Renal cortical epithelial cell (primary cell): ENCODE data around the gene PPP1R13B. TPM values are rescaled to one million over a fixed set of nuclear protein-coding genes. Genes with fewer than 3 reads are reported as not detected.

Experiments
- DNase-seq: peaks from one replicate; pipeline ENCODE4 v3.0.0-alpha.2; 2011; ENCODE audit warnings: low read depth
- total RNA-seq: library from RNA; depleted of rRNA; stranded (reverse); fragments of >200 nt; gene quantifications from 2 replicates; pipeline ENCODE4 v1.2.3, GENCODE V29; 2014

The PPP1R13B gene
- total RNA-seq, 1 donor from 2014 or later, result 18.5 TPM

DNA sequence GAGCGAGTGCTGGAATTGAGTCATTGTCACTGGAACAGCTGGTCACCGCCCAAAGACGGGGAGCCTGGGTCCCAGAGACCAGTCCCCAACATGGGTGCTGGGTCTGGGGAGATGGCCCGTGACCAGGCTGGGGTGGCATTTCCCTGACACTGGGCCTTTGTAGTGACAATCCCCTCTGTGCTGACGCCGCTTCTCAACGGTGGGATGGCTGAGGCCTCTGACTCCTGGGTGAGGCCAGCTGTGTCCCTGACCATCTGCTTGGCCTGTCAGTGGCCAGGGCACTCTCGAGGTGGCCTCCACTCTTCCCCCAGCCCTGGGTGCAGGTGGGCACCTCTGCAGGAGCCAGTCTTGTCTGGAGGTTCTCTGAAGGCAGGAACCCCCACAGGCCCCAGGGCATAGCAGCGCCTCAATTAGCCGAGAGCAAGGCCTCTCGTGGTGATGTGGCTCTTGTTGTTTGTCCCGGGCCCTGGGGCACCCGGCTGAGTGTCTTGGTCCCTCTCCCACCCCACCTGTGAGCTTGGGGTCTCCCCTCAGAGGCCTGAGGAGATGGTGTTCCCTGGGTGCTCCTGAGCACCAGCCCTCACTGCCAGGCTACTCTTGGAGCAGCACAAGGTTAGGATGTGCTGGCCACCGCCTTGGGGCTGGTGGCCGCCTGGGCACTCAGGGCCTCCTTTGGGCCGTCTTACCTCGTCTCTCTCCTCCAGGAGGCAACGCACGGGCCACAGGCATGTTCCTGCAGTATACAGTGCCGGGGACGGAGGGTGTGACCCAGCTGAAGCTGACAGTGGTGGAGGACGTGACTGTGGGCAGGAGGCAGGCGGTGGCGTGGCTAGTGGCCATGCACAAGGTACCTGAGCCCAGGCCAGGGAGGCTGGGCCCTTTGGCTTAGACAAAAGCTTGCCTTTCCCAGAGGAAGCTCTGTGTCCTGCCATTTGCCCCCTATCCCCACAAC is 115.2 kb downstream of the PPP1R13B start:
- DNase-seq, result no peak

GRCh38 chr14:103731481-103731880 is 115.9 kb downstream of the PPP1R13B start:
- no peak for DNase-seq

DNA sequence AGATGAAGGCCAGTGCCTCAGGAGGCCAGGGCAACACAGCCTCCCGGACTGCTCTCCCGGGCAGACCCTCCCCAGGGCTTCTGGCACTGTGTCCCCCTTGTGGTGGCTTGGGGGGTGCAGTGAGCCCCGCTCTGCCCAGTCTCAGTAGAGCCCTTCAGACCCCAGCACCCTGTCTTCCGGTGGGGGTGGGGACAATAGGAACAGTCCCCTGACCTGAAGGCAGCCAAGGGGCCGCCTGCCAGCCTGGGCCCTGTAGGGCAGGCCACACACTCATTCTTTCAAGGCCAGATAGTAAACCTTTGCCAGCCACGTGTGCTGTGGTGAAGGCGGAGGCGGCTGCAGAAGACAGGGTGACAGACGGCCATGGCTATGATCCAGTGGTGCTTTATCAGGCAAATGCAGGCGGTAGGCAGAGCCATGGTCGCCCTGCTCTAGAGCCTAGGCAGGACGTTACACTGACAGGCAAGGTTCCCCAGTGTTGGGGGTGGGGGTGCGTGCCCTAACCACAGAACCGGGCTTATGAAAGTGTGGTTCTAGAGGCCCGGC is 116.8 kb downstream of the PPP1R13B start:
- no peak for DNase-seq

GRCh38 chr14:103729496-103730448 is 117.6 kb downstream of the PPP1R13B start:
- DNase-seq, result no peak

DNA sequence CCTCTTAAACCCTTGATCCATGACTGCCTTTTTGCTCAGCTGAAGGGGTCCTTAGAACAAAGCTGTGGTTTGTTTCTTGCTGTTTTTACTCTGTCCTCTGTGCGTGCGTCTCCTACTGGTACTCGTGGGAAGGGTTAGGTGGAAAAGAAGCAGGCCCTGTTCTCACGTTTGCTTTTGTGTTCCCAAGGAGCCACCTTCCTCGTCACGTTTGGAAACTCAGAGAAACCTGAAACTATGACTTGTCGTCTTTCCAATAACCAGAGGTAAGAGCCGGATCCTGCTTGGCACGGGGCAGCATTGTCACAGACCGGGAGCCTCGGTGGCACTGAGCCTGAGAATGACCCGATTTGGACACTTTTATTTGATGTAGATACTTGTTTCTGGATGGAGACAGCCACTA is 118.7 kb downstream of the PPP1R13B start:
- DNase-seq, result no peak

GRCh38 chr14:103728141-103728540 is 119.2 kb downstream of the PPP1R13B start:
- no peak for DNase-seq

GRCh38 chr14:103727313-103727980 is 119.9 kb downstream of the PPP1R13B start:
- DNase-seq, result no peak

DNA sequence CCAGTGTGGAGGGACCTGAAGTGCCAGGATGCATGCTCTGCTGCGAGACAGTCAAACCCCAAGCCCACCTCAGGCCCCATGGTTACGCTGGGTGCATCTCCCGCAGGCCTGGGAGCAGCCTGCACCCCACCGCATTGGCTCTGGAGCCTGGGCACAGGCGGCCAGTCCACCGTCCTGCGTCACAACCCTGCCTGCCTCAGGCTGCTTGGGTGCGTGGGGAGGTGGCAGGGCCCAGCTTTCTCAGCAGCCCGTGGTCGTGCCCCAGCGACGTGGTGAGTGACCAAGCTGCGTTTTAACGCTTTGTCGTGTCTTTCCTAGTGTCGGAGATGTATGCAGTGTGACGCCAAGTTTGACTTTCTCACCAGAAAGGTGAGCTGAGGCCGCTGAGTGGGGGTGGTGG is 120.9 kb downstream of the PPP1R13B start:
- no peak for DNase-seq

GRCh38 chr14:103725739-103726395 is 121.5 kb downstream of the PPP1R13B start:
- no peak for DNase-seq

- no peak for DNase-seq
Observed at GRCh38 chr14:103725001-103725682, 122.2 kb downstream of the PPP1R13B start.

DNA sequence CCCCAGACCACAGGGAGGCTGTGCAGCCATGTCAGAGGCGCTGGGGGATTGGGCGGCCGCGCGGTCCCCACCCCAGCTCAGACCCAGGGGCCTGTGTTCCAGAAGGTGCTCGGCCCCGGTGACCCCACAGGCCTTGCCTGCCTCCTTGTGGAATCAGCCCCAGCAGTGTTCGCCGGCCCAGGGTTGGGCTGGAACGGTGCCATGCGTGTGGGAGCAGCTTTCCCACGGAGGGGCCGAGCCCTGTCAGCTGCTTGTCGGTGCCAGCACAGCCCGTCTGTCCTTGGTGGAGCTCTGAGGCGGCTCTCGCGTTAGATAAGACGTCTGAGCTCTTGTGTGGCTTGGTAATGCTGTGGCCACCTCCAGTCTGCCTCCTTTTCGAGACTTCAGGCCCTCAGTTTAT is 123.3 kb downstream of the PPP1R13B start:
- no peak for DNase-seq

DNA sequence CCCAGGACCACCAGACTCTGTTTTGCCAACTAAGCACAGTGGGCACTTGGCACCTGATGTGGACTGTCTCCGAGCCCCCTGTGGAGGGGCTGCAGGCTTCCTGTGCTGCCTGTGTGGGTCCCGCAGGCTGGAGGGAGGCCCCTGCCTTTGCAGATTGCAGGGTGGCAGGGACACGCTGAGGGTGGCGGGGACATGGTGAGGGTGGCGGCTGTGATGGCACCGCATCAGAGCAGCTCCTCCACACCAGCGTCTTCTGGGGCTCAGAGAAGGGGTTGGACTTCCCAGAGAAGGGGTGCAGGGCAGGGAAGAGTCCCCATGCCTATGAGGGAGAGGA is 123.7 kb downstream of the PPP1R13B start:
- no peak for DNase-seq

- DNase-seq, result peak; percentile 75
Observed at GRCh38 chr14:103721334-103722120, 125.8 kb downstream of the PPP1R13B start.

- no peak for DNase-seq
Observed at GRCh38 chr14:103719751-103720150, 127.6 kb downstream of the PPP1R13B start.

DNA sequence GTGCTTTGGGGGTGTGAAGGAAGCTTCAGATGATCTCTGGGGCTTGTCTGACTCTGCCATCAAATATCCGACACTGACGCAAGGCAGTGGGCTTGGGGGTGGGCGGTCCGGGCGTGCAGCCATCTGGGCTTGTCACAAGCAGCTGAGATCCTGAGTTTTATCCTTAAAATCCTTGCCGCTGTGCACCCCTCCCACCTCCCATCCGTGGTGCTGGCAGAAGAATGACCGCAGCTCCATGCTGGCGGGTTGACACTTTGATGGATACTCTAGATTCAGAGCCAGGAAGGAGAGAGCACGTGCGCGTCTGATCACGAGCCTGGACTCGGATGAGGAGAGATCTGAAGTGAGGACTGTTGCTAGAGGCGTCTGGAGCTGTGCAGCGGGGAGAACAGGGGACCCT is 128.8 kb downstream of the PPP1R13B start:
- DNase-seq, result no peak

DNA sequence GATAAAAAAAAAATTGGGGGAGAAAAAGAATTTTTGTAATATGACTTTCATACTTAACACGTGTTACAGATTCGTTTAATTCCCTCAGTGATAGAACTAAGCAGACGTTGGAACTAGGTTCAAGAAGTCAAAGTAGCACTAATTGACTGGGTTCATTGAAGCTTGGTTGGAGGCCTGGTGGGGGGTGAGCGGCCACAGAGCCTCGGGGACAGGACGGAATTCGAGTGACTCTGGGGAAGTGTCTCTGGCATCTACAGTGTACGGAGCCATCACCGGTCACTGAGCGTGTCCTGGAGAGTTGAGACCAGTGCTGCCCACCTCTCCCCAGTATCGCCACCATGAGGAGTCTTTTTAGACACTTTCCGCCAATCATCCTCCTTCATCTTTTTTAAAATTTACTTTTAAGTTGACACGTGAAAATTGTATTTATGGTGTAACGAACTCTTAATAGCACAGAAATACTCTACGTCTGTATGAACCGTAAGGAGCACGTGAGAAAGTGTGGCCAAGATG is 130.4 kb downstream of the PPP1R13B start:
- DNase-seq, result no peak

DNA sequence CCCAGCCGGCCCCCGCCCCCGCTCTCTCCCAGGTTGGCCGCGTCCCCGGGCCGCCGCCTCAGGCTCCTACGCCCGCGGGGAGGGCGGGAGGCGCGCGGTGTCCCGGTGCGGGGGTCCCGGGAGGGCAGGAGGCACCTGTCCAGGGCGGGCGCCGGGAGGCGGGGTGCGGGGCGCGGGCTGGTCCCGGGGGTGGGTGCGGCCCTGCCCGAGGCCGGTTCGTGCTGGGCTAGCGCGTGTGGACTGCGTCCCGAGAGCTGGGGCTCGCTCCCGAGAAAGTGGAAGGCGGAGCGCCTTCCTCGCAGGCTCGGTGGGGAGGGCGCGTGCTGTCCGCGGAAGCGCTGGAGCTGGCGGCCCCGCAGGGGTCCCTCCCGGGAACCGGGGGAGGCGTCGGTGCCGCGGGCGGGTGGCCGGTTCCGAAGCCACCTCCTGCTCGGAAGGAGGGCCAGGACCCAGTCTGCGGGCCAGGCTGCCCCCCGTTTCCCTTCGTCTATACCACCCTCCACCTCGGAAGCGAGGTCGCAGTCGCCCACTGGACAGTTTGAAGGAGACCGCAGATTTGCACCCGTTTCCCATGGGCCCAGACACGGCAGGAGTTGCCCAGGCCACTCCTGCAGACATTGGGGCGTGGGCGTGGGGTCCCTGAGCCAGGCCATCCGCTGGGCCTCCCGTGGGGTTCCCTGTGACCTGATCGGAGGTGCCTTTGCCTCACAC is 131.1 kb downstream of the PPP1R13B start:
- no peak for DNase-seq

DNA sequence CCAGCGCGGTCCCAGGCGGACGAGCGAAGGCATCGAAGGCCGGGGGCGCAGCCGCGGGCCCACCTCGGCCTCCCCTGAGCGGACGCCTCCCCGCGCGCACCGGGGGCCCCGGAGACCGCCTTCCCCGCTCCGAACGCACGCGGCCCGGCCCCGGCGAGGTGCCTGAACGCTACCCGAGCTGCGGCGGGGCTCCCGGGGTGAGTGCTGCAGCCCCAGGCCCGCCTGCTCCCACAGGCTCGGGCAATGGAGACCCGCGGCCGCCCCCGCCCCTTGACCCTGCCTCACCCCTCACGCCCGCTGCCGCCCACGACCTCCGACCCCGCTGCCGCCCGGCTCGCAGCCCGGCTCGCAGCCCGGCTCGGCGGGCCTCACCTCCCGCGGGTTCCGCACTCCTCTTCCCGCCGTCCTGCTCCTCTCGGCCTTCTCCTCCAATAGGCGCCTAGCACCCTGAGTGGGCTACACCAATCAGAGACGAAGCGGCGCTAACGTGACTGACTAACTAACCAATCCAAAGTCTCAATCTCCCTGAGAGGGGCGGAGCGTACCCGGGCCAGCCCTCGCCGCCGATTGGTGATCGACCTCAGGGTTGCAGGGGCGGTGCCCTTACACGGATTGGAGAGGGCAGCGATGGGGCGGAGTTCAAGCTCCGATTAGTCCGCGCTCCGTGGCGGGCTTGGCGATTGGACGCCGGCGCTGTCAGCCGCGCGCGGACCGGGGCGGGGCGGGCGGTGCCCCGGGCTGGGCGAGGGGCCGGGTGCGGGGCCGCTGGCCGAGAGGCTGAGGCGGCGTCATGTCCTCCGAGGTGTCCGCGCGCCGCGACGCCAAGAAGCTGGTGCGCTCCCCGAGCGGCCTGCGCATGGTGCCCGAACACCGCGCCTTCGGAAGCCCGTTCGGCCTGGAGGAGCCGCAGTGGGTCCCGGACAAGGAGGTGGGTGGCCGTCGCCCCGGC is 132.0 kb downstream of the PPP1R13B start, which contains the start of the genes XRCC3 and ZFYVE21:
TSS of gene XRCC3 (minus strand) at position 400 of the 949 bp plus-strand sequence. CDS start 4,364 bp downstream, outside the sequence.
TSS of gene ZFYVE21 (plus strand) at position 759 of the 949 bp plus-strand sequence. CDS start at position 791, 32 bp downstream.
- DNase-seq, result peak; percentile 96
